Activated CD4-positive, CD25-positive, alpha-beta regulatory T cell (primary cell): ENCODE results near the gene KAZN.
"Not testable (repeated sequence)": the region's sequence is repeated elsewhere in the genome, so short reads cannot be mapped to it uniquely, and the experiment has no call there.

ENCODE experiments used
- DNase-seq, 4 experiments: peaks; one replicate each; lab custom pipeline; 2025; lab: John Stamatoyannopoulos, UW

Gene KAZN

DNA sequence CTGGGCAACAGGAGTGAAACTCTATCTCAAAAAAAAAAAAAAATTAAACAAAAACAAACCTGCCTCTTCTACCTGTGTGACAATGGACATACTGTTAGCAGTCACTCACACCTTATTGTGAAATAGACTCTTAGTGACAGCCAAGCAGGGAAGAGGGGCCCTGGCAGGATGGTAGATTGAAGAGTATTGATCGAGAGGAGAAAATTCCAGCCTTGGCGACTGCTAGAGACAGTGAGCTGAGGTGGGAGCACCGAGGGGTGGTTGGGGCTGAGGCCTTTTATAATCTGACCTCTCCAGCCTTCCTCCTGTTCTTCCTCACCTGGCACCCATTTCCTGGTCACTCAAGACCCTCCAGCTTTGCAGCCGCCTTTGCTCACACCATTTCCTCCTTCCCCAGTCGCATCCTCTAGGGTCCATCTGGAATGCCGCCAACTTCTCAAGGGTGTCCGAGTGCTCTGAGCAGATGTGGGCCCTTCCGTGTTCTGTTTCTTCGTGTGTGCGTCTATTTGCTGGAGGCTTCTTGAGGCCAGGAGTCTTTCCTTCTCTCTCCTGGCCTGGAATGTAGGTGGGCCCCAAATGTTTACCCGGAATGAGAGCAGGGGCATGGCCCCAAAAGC, 358.2 kb downstream of the KAZN start:
- no peak for DNase-seq

DNA sequence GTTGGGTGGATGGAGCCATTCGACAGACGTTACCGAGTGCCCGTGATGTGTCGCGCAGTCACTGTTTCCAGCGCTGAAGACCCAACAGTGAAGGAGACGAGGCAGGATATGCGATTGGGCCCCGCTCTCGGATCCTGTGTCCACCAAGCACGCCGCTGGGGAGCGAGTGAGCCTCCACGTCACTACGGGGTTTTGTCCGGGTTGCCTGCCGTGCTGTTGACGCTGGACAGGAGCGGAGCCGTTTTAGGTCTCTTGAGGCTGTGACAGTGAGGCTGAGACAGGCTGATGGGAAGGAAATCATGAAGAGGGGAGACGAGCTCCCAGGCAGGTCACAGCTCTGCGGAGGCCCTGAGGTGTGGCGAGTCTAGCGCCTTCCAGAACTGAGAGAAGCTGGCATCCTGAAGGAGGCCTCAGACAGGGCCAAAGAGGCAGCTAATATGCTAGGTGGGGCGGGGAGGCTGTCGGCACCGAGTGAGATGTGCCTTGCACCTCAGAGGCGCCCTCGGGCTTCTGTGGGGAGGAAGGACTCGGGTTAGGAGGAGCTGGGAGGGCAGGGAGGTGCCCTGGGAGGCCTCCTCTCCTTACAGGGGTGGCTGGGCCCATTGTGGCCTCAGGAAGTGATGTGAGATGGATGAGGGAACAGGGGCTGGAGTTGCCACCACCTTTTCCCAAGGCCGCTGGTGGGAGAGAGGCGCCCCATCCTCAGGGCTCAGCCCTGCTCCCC, 359.1 kb downstream of the KAZN start:
- no peak for DNase-seq

DNA sequence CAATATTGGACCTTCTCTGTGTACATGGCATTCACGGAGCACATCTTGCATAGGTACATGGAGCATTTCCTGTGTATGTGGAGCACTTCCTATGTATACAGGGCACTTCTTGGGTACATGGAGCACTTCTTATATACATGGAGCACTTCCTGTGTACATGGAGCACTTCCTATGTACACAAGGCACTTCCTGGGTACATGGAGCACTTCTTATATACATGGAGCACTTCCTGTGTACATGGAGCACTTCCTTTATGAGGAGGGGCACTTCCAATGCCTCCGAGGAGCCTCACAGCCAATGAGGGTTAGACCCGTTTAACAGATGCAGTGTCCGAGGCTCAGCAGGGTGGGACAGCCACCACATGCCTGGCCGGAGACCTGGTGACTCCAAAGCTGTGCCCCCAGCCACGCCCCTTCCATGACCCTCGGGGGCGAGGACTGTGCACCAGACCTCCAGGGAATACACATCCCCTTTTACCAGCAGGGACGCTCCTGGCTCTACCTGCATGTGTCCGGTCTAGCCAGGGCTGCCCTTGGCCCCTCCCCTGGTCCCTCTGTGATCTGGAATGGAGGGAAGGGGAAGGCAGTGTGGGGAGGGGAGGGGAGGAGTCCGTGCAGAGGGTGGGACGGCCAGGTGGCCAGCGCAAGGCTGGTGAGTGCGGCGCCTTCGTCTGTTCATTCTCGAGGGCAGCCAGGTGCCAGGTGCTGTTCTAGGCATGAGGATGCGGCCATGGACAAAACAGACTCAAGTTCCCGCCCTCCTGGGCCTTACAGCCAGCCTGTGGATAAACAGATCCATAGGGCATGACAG, 360.0 kb downstream of the KAZN start:
- no peak for DNase-seq

DNA sequence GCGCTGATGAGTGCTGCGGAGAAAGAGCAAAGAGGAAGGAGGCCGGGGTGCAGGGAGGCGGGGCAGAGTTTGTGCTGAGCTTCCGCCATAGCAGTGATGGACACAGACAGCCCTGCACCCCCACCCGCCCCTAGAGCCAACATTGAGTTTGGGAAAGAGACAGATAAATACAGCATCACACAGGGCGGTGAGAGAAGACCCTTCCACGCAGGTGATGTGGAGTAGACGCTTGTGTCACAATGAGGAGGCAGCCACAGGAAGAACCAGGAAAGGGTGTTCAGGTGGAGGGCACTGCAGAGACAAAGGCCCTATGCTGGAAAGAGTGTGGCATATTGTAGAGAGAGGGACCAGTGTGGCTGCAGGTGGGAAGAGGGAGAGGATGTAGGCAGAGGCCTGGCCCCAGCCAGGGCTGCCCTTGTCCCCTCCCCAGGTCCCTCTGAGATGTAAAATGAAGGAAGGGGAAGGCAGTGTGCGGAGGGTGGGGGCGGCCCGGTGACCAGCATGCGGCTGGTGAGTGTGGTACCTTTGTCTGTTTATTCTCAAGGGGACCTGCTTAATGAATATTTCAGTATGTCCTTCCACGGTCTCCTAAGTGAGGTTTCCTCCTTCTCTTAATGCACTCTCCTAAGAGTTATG, 360.7 kb downstream of the KAZN start:
- DNase-seq: no peak

DNA sequence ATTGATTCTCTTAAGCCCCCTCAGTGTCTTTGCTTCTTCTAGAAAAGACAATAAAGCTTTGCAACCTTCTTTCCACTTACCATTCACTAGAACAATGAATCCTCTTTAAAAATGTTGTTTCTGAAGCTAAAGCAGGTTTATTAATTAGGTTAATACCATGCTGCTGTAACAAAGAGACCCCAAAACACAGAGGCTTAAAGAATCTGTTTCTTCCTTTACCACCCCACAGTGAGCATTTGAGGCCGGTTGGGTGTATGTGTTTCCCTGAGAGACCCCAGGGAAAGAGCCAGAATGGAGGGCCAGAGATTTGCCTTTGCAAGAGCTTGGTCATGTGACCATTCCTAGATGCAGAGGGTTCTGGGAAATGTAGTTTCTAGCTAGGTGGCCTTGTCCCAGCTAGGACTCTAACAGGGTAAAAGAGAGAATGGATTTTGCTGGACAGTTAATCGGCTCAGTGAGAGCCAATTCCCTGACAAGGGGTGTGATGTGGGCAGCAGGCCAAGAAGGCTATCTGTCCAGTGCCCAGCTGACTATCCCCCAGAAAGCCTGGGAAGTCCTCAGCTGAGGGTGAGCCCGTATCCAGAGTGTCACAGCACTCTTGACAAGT, 363.3 kb downstream of the KAZN start:
- no peak for DNase-seq

DNA sequence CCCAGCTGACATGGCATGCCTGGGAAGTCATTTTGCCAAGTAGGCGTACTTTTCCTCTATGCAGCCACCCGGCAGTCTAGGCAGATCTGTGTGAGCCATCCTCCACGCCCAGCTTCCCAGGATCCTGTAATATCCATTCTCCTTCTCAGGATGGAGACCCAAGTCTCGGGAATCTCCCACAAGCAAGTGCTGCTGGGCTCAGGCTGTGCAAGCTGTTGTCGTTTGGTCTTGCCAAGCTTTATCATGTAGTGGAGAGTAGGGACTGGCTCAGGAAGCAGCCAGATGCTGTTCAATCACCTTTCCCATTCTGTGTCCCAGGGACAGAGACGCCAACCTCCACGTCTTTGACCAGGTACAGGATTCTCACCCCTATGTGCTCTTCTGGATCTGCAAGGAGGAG, 363.9 kb downstream of the KAZN start:
- no peak for DNase-seq

DNA sequence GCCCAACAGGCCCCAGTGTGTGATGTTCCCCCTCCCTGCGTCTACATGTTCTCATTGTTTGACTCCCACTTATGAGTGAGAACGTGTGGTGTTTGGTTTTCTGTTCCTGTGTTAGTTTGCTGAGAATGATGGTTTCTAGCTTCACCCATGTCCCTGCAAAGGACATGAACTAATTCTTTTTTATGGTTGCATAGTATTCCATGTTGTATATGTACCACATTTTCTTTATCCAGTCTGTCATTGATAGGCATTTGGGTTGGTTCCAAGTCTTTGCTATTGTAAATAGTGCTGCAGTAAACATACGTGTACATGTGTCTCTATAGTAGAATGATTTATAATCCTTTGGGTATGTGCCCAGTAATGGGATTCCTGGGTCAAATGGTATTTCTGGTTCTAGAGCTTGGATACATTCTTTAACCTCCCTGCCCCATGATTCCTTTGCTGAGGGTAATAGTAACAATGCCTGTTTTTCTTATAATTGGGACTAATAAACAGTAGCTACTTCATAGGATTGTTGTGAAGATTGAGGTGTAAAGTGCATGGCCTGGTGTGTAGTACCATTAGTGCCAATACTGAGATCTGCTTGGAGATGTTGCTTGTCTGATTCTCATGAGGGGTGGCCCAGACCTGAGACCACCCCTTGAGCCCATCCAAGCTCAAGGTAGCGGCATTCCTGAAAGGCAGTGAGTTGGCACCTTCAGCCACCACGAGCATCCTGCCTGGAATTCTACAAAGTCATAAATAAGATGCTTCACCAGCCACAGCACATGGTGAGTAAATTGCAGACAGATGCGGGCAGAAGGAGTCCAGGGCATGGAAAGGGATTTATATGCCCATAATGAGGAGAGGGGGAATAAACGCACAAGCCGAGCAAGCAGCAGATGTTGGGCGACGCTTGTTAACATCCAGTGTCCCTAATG, 365.6 kb downstream of the KAZN start:
- DNase-seq: not testable (repeated sequence)

DNA sequence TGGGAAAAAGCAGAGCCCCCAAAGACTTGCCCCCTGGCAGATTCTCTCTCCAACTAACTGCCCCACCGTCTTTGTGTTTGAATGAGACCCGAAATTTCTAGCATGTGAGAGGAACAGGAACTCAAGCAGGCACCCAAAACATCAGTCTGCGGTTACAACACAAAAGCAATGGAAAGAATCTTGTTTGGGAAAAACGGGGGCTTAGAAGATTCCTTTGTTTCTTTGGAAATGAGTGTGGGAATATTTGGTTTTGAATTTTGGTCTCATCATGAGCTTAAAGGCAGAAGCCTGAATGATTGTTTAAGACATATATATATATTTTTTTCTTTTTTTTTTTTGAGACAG, 366.2 kb downstream of the KAZN start:
- no peak for DNase-seq

DNA sequence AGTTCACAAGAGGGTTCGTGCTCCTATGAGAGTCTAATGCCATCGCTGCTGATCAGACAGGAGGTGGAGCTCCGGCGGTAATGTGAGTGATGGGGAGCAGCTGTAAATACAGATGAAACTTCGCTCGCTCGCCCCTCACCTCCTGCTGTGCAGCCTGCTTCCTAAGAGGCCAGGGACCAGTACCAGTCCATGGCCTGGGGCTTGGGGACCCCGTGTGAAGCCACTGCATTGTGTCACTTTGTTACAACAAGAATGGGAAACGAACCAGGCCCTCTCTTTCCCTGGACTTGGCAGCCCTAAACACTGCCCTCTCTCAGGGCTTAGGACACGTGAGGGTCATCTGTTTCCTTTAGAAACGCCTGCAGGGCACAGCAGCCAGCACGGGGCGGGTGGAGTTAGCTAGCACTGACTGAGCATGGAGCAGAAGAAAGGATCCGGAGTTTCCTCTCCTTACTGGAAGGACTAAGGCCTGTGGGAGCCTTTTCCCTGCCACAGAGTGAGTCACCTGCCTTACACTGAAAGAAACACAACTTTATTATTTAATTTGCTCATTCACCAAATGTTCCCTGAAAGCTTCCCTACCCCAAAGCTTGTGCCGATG, 369.9 kb downstream of the KAZN start:
- DNase-seq: no peak

DNA sequence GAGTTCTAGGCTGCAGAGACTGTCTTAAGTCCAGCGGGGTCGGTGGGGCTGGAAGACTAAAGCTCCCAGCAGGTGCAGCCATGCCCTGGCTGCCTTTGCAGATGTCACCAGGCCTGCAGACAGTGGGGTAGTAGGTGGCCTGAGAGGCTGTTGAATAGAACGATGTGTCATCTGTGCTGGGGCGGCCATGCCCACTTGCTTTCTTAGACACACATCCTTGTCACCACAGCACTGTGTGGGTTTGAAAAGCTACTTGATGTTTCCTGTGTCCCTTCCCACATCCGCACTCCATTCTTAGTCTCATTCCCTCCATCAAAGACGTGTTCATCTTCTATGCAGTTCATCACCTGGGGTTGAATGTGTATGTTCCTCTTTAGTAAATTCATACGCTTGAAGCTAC, 370.5 kb downstream of the KAZN start:
- no peak for DNase-seq

DNA sequence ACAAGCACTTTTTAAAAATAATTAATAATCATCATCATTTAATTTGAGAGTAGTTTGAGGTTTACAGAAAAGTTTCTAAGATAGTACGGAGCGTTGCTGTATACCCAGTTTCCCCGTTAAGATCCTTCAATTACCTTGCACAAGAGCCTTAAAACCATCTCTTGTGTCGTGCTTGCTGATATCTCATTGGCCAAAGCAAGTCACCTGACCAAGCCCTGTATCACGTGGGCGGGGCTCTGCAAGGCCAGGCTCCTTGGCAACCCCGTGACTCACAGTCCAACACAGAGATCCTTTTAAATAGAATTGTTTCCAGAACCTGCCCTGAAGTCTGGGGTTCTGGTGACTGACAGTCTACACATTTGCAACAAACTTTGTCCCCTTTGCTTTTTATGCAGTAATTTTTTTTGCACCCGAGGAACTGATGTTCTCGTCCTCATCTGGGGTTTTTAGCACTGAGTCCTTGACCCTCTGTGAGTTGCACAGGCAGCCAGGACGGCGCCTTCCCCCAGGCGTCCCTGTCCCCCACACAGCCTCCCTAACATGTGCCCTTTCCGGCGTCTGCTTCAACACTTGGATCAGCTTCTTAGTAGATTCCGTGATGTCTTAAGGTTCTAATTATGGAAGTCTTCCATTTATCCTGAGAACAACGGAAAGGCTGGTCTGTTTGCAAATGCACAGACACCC, 371.8 kb downstream of the KAZN start:
- no peak for DNase-seq

DNA sequence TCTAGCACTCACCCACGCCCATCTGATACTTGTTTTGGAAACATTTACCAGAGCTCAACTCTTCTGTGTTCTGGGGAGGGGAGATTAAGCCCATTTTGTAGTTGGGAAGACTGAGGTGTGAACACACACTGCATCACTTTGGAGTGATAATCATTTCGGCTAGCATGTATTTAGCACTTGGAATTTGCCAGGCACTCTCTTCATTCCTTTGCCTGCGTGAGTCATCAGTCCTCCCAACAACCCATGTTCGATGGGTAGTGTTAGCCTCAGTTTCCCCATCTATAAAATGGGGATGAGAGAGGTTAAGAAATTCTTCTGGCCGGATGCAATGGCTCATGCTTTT, 372.3 kb downstream of the KAZN start:
- no peak for DNase-seq

DNA sequence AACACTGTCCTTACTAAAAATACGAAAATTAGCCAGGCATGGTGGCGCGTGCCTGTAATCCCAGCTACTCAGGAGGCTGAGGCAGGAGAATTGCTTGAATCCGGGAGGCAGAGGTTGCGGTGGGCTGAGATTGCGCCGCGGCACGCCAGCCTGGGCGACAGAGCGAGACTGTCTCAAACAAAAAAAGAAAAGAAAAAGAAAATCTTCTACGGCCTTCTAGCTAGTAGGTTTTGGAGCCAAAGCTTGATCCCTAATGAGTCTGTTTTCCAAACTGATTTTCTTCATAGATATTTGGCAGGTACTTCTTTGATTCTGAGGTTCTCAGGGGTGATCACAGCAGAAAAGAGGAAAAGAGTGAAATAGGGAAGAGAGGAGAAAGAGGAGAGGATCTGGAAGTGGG, 372.7 kb downstream of the KAZN start:
- DNase-seq: no peak

DNA sequence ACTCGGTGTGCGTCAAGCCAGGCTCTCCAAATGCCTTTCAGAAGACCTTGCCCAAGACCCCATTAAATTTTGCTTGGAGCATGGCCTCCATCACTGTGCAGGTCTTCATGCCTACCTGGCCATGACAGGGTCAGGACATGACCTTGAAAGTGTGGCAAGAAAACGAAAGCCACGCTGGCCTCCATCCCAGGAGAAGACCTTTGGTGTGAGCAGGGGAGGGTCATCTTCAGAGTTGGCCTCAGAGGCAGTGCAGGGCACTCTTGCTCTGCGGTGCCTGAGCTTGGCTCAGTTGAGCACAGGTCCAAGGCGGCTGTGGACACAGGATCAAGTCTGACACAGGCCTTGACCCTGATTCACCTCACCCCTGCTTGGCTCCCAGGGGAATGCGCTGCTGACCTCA, 373.6 kb downstream of the KAZN start:
- no peak for DNase-seq

DNA sequence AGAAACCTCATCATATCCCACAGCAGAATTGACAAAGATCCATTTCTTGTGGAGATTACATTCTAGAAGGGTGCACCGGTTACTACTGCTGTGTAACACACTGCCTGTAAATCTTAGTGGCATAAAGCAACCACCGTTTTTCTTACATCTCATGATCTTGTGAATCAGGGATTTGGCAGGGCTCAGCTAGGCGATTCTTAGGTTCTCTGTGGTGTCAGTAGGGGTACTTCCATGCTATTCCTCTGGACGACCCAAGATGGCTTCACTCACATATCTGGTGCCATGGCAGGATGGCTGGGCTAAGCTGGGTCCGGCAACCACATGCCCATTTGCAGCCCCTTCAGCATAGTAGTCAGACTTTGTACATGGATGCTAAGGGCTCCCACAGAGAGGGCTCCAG, 375.3 kb downstream of the KAZN start:
- DNase-seq: no peak

DNA sequence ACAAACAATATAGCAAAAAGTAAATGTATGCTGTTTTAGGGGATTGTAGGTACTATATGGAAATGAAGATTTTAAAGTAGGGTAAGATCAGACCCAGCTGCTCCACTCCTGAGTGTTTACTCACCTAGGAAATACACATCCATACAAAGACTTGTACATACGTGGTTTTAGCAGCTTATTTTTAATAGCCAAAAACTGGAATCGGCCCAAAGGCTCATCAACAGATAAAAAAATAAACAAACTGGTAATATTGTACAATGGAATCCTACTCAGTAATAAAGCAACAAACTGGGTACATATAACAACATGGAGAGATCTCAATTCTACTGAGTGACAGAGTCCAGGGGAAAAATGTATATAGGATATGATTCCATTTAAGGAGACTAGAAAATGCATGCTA, 375.9 kb downstream of the KAZN start:
- no peak for DNase-seq

DNA sequence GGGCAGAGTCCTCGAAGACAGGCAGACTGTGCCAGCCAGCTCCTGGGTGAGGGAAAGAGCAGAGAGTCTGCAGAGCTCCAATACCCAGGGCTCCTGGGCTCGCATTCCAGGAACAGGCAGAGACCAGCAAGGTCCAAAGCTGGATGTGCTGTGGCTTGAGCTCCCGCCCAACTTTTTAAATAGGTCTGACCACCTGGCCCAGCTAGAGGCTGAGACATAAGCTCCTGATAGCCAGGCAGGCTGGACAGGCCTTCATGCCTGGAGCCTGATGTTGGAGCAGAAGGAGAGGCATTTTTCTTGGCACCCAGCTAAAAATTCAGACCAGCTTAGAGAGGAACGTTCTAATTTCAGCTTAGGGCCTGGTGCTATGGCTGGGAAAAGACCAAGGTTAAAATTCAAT, 376.6 kb downstream of the KAZN start:
- no peak for DNase-seq

DNA sequence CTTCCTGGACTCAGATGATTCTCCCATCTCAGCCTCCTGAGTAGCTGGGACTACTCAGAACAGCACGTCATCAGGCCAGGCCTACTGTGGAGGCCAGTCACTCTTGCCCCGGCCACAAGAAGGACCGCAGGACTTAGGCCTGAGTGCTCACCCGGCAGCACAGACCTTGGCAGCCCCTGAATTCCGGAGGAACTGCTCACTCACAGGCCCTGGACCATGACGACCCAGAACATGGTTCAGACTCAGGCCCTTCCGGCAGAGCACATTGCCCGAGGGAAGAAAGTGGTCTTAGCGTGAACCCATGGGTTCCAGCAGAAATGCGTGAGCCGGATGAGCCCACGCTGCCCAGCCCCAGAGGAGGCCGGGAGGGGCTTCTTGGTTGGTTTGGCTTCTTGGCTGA, 377.8 kb downstream of the KAZN start:
- no peak for DNase-seq

DNA sequence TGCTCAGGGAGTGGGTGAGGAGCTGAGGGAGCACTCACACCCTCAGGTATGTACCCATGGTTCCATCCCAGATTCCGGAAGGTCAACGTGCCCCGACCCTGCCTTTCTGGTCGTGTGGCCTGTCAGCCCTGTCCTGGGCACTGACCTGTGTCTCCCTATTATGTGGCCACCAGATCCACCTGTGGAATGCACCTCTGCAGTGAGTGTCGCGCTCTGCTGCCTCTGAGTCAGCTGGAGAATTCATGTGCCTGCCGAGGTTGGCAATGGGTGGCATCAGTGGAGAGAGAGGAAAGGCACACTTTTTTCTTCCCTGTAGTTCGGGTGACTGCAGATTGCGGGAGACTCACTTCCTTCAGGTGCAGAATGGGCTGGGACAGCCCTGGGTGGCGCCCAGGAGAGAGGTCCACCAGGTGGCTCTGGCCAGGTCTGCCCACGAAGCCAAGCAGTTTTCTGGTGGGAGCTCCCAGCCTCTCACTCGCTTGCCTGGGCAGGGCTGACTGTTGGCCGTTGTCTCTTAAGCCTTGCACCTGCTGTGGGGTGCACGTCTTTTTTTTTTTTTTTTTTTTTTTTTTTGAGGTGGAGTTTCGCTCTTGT, 378.9 kb downstream of the KAZN start:
- DNase-seq: no peak

DNA sequence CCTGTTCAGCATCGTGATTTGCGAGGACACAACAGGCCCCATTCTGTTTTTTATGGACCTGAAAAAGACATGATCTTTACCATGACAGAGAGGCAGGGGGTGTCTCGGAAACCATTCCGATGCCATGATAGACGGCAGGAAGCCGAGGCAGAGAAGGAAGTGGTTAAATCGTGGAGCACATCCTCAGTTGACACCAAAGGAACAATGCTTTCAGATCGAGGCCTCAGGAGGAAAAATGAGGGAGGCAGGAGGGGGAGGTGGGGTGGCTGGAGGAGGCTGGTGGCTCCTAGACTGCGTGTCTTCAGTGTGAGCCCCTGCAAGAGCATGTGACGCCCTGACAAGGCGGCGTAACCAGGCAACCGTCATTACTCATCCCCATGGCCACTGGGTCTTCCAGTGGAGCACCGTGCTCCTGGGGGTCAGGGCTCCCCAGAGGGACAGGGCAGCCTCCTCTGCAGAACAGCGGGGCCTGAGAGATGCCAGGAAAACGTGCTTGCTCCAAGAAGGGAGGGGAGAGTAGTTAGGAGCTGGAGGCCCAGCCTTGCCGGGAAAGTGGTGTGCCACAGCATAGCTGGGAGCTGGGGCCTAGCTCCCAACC, 382.2 kb downstream of the KAZN start:
- no peak for DNase-seq
